GM12872 (cell line): ENCODE results near the gene DCAF8.

Experiments
- TF ChIP-seq, protein P1 (sequence below): IDR thresholded peaks from 3 replicates; pipeline ENCODE4 v1.5.1; 2011; ENCODE audit warnings: low read depth, mild to moderate bottlenecking, low read length, moderate library complexity; ENCODE audit not compliant: insufficient read depth

DCAF8 gene

GRCh38 chr1:160245434-160245833 is 16.9 kb downstream of the DCAF8 start:
- TF ChIP-seq, protein P1, sequence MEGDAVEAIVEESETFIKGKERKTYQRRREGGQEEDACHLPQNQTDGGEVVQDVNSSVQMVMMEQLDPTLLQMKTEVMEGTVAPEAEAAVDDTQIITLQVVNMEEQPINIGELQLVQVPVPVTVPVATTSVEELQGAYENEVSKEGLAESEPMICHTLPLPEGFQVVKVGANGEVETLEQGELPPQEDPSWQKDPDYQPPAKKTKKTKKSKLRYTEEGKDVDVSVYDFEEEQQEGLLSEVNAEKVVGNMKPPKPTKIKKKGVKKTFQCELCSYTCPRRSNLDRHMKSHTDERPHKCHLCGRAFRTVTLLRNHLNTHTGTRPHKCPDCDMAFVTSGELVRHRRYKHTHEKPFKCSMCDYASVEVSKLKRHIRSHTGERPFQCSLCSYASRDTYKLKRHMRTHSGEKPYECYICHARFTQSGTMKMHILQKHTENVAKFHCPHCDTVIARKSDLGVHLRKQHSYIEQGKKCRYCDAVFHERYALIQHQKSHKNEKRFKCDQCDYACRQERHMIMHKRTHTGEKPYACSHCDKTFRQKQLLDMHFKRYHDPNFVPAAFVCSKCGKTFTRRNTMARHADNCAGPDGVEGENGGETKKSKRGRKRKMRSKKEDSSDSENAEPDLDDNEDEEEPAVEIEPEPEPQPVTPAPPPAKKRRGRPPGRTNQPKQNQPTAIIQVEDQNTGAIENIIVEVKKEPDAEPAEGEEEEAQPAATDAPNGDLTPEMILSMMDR = no peak

DNA sequence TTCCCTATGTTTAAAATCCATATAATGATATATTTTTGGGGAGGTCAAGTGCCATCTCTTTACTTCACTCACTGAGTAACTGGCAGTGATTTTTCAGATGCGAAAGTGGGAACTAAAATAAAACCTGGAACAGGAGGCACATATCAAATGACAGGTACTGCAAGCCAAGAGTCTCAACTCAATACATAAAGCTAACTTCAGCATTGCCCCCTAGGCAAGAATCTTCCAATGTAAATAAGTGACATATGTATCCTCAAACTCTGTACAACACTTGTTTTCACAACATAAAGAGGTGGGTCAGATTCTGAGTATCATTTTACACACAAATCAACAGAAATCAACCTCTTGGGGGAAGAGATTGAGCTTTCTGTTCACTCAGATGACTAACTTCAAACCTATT is 18.1 kb downstream of the DCAF8 start:
- TF ChIP-seq, protein P1 = no peak

DNA sequence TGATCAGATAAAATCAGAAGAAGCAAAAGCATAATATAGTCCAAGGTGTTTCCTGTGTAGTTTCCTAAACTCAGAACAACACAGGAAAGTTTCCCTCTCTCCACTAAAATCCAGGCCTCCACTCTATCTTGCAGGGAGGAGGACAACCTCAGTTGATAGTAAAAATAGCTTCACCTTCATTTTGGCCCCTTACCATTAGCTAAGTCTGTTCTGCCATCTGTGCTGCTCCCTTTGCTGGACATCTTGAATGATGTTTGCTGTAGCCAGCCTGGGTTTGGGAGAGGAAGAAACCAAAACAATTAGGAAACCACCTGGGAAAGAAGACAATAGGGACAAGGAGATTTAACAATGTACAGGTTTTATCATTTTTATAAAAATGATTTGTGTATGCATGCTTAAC is 18.6 kb downstream of the DCAF8 start:
- TF ChIP-seq, protein P1 = no peak

GRCh38 chr1:160239582-160240299 is 22.6 kb downstream of the DCAF8 start:
- TF ChIP-seq, protein P1 = no peak

GRCh38 chr1:160238408-160238807 is 23.9 kb downstream of the DCAF8 start:
- TF ChIP-seq, protein P1 = no peak

GRCh38 chr1:160237558-160237957 is 24.8 kb downstream of the DCAF8 start:
- TF ChIP-seq, protein P1 = no peak

- TF ChIP-seq, protein P1 = no peak
Observed at GRCh38 chr1:160236806-160237205, 25.5 kb downstream of the DCAF8 start.

GRCh38 chr1:160232911-160233310 is 29.4 kb downstream of the DCAF8 start:
- TF ChIP-seq, protein P1 = no peak
